GM18873 (cell line): ENCODE measurements around the gene GPR146.

Source experiments
- ATAC-seq: cut with Tn5 transposase; IDR thresholded peaks from one replicate; pipeline ENCODE4 v1.9.1; 2021; ENCODE audit warnings: mild to moderate bottlenecking, moderate library complexity, moderate number of reproducible peaks; ENCODE audit not compliant: unreplicated experiment, low FRiP score

GPR146 gene

GRCh38 chr7:1055956-1056784 lies 11.8 kb downstream of the GPR146 start:
- ATAC-seq = no peak

DNA sequence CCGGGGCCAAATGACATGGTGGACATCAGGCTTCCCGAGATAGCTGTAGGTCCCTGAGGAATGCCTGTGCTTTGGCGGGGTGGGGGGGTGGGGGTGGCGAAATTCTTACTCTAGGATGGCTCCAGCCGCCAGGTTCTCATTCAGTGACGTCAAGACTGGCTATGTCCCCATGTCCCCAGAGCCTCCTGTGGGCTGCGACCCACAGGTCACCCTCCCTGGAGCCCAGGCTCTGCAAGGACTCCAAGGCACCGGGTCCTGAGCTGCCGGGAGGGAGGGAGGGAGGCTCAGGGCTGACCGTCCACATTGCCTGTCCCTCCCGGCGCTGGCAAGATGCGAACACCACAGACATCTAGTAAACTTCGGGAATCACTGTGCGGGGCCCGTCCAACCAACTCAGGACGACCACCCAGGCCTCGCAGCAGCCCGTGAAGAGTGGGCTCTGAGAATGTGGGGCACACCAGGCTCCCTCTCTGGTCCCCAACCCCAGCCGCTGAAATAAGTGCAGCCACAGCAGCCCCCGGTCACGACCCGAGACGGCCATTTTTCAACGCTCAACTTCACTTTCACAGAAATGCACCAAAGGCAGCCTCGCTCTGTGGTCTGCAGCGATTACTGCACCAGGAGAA lies 12.6 kb downstream of the GPR146 start:
- ATAC-seq = no peak

DNA sequence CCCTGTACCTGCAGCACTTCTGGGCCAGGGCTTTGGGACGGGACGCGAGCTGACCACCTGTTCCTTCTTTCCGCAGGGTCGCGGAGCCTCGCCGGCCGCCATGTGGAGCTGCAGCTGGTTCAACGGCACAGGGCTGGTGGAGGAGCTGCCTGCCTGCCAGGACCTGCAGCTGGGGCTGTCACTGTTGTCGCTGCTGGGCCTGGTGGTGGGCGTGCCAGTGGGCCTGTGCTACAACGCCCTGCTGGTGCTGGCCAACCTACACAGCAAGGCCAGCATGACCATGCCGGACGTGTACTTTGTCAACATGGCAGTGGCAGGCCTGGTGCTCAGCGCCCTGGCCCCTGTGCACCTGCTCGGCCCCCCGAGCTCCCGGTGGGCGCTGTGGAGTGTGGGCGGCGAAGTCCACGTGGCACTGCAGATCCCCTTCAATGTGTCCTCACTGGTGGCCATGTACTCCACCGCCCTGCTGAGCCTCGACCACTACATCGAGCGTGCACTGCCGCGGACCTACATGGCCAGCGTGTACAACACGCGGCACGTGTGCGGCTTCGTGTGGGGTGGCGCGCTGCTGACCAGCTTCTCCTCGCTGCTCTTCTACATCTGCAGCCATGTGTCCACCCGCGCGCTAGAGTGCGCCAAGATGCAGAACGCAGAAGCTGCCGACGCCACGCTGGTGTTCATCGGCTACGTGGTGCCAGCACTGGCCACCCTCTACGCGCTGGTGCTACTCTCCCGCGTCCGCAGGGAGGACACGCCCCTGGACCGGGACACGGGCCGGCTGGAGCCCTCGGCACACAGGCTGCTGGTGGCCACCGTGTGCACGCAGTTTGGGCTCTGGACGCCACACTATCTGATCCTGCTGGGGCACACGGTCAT lies 13.3 kb downstream of the GPR146 start:
- no peak for ATAC-seq

DNA sequence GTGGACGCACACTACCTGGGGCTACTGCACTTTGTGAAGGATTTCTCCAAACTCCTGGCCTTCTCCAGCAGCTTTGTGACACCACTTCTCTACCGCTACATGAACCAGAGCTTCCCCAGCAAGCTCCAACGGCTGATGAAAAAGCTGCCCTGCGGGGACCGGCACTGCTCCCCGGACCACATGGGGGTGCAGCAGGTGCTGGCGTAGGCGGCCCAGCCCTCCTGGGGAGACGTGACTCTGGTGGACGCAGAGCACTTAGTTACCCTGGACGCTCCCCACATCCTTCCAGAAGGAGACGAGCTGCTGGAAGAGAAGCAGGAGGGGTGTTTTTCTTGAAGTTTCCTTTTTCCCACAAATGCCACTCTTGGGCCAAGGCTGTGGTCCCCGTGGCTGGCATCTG lies 14.0 kb downstream of the GPR146 start:
- no peak for ATAC-seq

GRCh38 chr7:1058821-1059199 lies 14.5 kb downstream of the GPR146 start:
- ATAC-seq = no peak

- no peak for ATAC-seq
Observed at GRCh38 chr7:1059200-1060091, 15.1 kb downstream of the GPR146 start.

GRCh38 chr7:1060315-1061072 lies 16.1 kb downstream of the GPR146 start:
- ATAC-seq = no peak

DNA sequence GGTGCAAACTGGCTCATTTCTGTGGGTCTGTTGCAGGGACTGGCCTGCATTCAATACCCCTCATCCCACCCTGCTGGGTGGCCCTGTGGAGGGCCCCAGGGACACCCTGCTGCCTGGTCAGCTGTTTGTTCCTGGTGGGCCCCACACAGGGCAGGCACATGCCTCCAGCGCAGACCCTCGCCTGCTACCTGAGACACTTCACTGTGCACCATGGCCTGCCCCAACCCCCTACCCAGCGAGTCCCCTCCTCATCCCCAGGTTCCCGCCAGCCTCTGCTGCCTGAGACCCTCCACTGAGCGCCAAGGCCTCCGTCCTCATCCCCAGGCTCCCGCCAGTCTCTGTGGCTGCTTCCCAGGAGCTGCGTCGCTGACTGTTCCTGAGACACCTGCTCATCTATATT lies 16.8 kb downstream of the GPR146 start:
- no peak for ATAC-seq

DNA sequence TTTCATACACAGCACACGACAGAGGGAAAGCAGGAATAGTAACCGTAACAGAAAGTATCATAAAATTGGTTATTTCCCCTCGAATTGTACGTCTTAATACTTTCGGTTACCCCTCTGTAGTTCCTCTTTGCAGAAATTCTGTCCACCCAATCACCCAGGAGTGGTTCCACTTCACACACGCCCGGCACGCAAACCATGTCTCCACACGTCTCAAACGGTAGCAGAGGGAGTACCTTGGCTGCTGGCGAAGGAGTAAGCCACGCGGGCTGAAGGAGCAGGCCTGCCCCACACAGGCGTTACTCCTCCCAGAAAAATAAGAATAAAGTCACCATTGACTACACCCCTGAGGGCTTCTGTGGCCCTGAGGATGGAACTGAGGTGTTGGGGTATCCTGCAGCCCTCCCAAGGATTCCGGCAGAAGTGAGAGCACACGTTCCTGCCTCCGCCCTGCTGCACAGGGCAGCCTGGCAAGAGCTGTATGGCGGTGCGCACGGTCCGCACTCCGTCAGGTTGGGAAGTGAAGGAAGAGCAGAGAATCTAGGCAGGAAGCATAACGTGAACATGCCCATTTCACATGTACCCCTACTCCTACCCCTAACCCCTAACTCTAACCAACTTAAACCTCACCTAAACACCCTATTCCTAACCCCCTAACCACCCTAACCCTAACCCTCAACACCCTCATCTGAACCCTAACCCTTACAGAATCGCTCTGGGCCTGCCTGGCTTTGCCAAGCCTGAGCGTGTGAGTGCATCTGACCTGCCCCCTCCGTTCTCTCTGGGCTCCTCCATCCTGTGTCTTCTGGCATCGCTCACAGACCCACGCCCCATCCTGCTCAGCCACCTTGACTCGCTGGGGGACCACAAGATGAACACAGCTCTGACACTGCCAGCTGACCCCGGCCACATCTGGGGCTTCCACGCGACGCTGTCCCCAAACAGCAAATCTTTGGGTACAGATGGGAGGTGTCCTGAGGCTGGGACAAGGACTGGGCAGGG lies 18.2 kb downstream of the GPR146 start:
- ATAC-seq = no peak

DNA sequence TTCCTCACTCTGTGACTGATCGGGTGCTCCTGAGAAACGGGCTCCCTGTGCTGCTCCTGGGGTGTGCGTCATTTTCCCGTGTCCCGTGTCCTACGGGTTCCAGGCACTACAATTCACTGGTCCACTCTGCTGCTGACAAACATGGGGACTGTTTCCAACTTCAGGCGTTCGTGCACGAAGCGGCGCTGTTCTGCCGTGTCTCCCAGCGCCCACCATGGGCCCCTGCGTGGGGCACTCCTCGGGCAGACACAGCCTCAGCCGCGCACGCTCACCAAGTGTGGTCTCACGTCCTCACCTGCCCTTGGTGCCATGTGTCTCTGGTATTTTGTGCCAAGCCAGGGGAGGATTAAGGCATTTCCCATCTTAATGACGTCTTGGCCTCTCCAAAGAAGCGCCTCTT lies 19.0 kb downstream of the GPR146 start:
- no peak for ATAC-seq

DNA sequence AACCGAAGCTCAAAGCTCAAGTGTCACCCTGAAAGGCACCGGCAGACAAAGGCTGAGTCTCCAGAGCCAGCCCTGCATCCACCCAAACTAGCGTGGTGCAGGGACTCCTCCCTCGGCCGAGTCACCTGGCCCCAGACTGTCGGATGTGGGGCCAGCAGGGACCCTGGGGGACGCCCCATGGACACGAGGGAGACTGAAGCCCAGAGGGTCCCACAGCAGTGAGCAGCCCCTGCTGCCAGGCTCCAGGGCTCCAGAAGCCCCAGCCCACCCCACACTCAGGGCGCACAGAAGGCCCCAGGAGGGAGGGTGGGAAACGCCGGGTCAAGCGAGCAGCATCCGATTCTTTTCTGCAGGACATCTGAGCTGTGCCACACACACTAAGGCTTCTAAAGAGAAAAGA lies 20.2 kb downstream of the GPR146 start:
- ATAC-seq = no peak

DNA sequence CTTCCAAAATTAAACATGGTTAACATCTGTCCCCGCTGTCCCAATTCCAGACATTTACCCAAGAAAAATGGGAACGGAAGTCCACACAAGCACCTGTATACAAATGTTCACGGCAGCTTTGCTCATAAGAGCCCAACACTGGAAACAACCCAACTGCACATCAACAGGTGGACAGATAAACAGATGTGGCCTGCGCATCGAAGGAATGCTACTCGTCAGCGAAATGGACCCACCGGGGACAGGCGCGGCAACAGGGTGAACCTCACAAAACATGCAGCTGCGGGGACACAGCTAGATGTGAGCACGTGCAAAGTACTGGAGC lies 20.9 kb downstream of the GPR146 start:
- no peak for ATAC-seq

DNA sequence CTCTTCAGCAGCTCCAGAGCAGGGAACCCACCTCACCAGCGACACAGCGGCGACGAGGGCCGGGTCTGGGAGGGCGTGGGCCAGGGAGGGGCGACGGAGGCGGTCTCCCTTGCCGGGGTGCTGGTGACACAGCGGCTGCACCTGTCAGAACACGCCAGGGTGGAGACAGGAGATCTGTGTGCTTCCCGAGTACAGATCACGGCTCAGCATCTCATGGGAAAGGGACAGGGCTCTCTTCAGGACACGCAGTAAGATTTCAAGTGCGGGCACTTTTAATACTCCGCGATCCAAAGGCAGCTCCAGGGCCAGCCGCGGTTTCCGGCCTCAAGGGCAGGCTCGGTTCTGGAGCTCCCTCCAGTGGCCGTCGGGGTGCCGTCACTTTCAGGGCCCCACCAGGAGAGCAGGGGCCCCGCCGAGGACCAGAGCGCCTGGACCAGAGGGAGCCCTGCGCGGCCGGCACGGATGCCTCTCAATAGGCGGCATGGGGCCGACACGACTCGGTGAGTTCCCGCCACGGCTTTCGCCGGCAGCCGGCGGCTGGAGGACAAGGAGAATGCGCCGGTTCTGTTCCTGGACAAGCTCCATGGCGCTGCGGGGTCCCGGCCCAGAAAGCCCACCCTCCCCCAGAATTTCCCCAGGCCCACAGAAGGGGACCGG lies 21.4 kb downstream of the GPR146 start:
- ATAC-seq = no peak

GRCh38 chr7:1066242-1066588 lies 21.9 kb downstream of the GPR146 start:
- no peak for ATAC-seq

- ATAC-seq = no peak
Observed at GRCh38 chr7:1068013-1068412, 23.7 kb downstream of the GPR146 start.

DNA sequence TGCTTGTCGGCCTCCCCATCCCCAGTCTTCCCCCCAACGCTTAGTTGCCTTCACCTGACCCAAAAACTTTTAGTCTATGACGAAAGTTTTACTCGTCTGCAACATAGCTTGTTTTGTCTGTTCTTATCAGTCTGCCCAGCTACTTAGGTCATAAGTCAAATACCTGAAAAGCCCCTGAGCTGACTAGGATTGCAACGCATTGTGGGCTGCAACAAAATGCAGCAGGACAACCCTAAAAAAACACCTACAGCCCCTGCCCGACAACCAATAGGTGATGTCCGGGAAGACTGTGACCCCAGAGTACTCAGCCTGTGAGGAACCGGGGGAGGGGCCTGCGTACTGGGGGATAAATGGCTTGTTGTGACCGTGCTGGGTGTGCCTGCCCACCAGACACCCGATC lies 24.3 kb downstream of the GPR146 start:
- ATAC-seq = no peak

DNA sequence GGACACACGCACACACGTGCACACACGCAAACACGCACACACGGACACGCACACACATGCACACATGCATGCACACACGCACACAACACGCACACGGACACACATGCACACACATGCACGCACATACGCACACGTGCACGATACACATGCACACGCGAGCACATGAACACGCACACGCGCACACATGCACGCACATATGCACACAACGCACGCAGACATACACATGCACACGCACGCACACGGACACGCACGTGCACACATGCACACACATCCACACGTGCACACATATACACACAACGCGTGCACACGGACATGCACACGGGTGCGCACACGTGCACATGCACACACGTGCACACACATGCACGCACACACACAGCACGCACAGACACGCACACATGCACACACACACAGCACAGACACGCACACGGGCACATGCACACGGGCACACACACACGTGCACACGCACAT lies 26.2 kb downstream of the GPR146 start:
- ATAC-seq = no peak

DNA sequence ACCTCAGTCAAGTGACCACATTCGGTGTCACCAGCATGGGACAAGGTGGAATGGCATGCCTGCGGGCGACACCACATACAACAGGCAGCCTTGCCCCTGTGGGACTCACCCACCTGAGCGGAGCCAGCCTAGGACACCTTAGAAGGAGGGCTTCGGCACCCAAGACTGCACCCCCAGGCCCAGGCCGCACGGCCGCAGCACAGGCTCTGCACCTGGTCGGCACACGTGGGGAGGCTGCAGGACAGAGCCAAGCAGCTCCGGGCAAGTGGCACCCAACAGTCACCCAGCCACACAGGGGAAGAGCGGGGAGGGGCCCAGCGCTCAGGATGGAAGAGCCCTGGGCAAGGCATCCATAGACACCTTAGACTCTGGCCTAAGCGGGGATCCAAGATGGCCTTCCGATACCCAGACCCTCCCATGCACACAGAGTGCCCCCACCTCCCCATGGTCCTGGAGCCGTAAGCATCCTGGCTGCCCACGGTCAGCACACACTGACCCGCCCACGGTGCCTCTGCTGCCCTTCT lies 27.4 kb downstream of the GPR146 start:
- ATAC-seq = no peak
